T follicular helper cell (primary cell): Measurements from ENCODE around the gene ERBB4.

Experiments
- DNase-seq: peaks from one replicate; pipeline ENCODE4 v3.0.0-alpha.2; 2020; ENCODE audit warnings: low read depth

Gene ERBB4

GRCh38 chr2:211349031-211349430 lies 1189.6 kb downstream of the ERBB4 start:
- no peak for DNase-seq

GRCh38 chr2:211347328-211347727 lies 1191.3 kb downstream of the ERBB4 start:
- DNase-seq, result no peak

GRCh38 chr2:211344289-211344688 lies 1194.3 kb downstream of the ERBB4 start:
- no peak for DNase-seq

GRCh38 chr2:211333377-211333776 lies 1205.2 kb downstream of the ERBB4 start:
- no peak for DNase-seq

- no peak for DNase-seq
Measured at GRCh38 chr2:211331736-211332135, 1206.9 kb downstream of the ERBB4 start.

- no peak for DNase-seq
Measured at GRCh38 chr2:211329882-211330281, 1208.7 kb downstream of the ERBB4 start.

- no peak for DNase-seq
Measured at GRCh38 chr2:211329421-211329820, 1209.2 kb downstream of the ERBB4 start.

GRCh38 chr2:211328126-211328525 lies 1210.5 kb downstream of the ERBB4 start:
- DNase-seq, result no peak
